SKM-1 (cell line): ENCODE data around the gene BOK.
"Not testable (repeated sequence)": the region's sequence is repeated elsewhere in the genome, so short reads cannot be mapped to it uniquely, and the experiment has no call there.

Source experiments
- DNase-seq: peaks from one replicate; lab custom pipeline; 2025; ENCODE audit not compliant: unreplicated experiment; lab: John Stamatoyannopoulos, UW

The BOK gene

DNA sequence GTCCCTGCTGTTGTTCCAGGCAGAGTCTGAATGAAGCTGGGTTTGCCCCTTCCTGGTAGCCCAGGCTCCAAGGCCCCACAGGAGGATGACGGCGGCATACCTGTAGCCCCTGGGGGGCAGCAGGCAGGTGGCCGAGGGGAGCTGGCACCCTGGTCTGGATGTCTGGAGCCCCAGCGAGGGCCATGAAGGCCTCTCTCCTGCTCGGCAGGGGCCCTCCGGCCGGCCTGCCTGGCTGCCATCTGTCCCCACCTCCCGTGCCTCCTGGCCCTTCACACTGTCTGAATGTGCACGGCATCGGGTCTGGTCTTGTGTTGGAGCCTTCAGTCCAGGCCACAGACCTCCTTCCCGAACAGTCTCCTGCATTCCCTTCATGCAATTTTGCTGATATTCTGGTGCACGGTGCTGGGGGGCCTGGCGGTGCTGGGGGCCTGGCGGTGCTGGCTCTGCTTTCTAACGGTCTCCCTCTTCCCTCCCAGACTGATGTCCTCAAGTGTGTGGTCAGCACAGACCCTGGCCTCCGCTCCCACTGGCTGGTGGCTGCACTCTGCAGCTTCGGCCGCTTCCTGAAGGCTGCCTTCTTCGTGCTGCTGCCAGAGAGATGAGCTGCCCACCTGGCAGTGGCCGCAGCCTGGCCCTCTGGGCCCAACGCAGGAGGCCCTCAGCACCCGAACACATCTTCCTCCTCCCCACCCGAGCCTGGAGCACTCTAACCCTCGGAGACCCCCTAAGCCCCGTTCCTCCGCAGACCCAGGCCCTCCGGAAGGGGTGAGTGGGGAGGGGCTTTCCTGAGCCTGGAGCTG lies 13.5 kb downstream of the BOK start:
- DNase-seq, result no peak

DNA sequence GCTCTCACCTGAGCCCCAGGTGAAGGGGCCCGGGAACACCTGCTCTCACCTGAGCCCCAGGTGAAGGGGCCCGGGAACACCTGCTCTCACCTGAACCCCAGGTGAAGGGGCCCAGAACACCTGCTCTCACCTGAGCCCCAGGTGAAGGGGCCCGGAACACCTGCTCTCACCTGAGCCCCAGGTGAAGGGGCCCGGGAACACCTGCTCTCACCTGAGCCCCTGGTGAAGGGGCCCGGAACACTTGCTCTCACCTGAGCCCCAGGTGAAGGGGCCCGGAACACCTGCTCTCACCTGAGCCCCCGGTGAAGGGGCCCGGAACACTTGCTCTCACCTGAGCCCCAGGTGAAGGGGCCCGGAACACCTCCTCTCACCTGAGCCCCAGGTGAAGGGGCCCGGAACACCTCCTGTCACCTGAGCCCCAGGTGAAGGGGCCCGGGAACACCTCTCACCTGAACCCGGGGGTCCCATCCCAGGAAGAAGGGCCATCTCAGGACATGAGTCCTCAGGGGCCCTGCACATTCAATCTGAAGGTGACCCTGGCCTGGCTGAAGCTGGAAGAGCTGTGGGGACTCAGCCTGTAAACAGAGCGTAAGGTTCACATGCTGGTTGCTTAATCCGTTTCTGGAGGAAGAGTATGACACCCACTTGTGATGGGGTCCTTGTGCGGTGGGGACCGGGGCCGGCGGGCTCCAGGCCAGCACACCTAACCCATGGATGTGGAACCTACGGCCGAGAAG lies 14.5 kb downstream of the BOK start:
- not testable (repeated sequence) for DNase-seq

DNA sequence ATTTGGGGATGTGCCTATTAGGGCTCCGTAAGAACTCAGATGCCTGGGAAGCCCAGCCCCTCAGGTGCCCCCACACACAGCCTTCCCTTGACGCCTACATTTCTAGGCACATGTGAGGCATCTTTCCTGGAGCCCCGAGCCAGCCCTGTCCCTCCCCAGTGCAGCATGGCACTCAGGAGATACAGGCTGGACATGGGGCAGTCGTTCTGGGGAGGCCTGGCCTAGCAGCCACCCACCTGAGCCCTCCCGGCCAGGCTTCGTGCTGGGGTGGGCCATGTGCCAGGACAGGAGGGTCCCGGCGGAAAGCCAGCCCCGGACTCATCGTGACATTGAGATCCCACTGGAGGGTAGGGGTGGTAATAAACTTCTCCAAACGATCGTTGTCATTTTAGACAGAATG lies 15.2 kb downstream of the BOK start:
- DNase-seq, result no peak

DNA sequence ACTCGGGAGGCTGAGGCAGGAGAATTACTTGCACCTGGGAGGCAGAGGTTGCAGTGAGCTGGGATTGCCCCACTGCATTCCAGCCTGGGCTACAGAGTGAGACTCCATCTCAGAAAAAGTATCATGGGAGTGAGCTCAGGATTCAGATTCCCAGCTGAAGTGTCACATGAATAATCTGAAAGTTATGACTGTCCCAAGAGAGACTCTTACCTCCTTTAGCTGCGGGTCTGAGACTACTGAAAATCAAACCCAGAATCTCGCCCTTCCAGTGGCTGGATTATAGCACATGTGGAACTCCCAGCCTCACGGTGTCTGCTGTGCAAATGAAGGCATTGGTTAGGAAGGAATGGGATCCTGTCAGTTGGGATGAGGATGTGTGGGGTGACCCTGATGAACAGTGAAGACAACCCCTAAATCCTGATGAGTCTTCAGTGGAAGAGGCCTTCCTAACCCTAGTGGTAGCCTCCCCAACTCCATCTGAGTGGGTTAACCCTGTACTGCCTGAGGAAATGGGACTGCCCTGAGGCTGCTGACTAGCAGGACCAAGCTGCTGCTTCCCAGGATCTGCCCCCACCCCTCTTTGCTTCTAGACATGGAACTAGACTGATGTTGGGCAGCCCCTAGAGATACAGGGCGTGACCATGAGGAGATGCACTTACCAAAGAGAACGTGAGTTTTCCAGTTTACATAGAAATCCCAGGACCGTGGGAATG lies 16.5 kb downstream of the BOK start:
- no peak for DNase-seq

DNA sequence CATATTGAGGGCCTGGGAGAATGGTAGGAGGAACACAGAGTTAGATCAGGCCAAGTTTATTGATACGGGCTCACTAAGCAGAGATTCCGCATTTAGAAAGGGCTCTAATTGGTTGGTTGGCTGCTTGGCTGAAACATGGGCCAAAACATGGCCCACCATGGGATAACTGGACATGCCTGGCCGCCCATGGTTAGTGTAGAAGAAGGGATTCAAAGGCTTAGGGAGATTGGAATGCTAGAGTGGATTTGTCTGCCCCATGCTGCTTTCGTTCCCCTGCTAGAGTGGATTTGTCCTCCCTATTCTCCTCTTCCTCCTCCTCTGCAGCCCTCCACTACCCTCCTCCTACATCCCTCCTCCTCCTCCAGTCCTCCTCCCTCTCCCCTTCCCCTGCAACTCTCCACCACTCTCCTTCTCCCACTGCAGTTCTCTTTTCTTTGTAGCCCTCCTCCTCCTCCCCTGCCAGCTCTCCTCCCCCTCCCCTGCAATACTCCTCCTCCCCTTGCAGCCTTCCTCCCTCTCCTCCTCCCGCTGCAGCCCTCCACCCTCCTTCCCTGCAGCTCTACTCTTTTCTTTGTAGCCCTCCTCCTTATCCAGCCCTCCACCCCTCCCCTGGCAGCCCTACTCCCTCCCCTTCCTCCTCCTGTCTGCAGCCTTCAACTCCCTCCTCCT lies 17.2 kb downstream of the BOK start:
- no peak for DNase-seq

DNA sequence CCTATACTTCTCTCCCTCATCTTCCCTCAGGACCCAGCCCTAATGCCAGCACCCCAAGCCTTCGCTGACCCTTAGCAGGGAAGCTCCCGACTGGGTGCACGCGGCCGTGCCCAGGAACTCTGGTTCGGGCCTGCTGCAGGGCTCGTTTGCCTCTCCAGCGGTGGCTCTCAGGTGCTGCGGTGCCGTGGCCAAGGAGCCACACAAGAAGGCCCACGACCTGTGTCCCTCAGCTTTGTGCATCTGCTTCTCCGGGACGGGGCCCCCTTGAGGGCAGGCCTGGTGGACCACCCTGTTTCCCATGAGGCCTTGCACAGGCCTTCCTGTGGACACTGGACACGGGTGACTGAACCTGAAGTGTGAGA lies 17.7 kb downstream of the BOK start:
- DNase-seq, result no peak

DNA sequence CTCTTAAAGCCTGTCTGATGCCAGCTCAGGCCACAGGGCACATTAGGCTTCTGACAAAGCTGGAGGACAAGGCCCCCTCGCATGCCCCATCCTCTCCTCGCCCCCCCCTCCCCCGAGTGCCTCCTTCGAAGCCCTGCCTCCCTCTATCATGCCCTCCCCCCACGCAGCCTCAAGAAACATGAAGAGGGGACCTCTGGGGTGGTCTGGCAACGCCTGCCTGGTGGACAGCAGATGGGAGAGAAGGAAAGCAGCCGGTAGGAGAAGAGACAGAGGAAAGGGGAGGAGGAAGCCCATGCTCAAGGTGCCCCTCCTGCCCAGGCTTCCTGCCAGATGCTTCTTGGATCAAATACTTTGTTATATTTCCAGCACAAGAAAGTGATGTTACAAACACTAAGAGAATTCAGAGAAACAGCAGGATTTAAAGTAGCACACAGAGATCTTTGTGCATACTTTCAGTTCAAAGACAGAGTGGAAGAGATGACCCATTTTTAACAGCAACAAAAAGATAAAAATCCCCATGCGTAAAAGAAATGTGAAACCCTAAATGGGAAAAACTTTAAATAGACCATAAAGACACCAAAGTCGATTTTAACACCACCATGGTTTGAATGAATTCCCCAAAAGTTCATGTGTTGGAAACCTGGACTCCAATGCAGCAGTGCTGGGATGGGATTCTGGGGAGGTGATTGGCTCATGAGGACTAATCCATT lies 19.0 kb downstream of the BOK start:
- no peak for DNase-seq

DNA sequence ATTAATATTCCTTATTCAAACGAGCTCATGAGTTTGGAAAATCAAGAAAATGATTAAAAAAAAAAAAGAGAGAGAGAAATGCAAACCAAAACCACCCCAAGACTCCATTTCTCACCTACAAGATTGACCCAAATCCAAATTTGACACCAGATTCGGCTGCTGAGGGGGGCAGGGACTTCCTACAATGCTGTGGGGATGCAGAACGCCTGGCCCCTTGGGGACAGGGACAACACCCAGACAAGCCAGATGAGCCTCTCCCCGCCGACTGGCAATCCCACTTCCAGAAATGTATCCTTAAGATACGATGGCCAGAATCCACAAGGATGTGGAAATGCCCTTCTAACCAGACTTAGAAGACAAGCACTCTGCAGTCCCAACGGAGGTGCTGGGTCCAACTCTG lies 20.7 kb downstream of the BOK start:
- no peak for DNase-seq

DNA sequence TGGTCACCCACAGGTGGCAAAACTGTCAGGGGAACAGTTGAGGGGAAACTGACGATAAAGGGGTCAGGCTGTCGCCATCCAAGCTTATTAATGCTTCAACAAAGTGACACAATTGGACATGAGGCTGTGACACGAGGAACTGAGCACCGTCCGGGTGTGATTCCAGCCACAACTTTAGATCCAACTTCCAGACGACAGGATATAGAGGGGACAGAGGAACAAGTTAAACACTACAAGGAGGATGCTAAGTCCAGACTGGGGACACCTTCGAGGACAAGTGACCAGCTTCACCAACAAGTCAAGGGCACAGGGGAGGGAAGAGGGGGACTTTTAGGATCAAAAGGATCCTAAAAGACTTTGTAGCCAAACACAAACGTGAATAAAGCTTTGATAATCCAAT lies 23.8 kb downstream of the BOK start:
- no peak for DNase-seq

DNA sequence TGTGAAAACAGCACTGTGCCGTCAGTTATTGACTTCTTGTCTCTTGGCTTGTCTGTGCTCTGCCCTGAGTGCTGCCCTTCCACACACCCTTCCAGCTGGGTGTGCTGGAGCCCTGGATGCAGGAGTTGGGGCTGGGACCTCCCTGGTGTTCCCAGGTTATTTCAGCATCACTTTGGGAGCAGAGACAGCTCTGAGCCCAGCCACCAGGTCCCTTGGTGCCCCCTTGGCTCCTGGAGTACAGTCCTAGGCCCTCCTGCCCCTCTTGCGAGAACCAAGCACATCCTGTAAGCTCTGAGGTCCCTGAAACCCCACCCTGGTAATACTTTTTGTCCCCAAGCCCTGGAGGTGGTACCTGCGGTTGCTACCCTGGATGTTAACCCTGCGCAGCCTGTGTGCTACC lies 24.3 kb downstream of the BOK start:
- DNase-seq, result no peak

DNA sequence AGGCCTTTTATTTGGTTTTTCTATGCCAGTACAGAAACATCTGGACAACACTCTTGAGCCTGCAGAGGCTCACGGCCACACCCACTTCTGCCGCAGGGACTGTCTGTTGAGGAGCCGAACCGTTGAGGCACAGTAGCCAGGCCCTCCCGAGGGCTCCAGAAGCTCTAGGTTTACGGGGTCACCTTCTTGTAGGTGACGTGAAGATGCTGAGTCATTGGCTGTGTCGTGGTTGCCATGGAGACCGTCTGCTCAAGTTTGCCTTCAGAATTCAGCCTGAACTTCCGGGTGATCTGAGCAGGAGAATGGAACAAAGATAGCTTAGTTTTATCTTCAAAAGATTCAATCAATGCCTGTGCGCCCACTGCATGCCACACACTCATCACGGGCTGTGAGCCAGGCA lies 25.9 kb downstream of the BOK start:
- DNase-seq, result no peak

DNA sequence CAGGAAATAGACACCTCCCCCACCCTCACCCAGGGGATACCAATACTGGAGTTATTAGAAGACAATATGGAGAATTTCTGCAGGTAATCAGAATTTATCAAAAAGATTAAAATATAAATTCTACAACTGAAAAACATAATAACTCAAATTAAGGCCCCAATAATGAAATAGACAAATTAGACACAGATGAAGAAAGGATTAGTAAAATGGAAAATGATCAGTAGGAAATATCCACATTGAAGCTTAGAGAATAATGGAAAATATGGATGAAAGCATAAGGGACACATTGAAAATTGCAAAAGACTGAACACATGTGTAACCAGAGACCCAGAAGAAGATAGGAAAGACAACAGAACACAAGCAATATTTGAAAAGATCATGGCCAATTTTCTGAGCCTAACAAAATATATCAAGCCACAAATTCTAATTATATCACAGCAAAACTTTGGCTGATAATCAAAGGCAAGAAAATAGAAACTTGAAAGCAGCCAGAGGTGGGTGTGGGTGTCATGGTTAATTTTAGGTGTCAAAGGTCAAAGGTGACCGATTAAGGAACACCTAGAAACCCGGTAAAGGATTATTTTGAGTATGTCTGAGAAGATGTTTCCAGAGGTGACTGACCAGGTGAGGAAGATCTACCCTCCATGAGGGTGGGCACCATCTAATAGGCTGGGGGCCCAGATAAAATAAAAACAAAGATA lies 28.2 kb downstream of the BOK start:
- no peak for DNase-seq

DNA sequence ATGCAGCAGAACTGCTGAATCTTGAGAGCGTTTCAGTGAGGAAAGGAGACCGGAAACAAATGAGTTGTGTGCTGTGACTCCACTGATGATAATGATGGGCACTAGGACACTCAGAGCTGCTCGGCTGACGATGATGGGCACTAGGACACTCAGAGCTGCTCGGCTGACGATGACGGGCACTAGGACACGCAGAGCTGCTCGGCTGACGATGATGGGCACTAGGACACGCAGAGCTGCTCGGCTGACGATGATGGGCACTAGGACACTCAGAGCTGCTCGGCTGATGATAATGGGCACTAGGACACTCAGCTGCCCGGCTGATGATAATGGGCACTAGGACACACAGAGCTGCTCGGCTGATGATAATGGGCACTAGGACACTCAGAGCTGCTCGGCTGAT lies 31.3 kb downstream of the BOK start:
- DNase-seq, result not testable (repeated sequence)

DNA sequence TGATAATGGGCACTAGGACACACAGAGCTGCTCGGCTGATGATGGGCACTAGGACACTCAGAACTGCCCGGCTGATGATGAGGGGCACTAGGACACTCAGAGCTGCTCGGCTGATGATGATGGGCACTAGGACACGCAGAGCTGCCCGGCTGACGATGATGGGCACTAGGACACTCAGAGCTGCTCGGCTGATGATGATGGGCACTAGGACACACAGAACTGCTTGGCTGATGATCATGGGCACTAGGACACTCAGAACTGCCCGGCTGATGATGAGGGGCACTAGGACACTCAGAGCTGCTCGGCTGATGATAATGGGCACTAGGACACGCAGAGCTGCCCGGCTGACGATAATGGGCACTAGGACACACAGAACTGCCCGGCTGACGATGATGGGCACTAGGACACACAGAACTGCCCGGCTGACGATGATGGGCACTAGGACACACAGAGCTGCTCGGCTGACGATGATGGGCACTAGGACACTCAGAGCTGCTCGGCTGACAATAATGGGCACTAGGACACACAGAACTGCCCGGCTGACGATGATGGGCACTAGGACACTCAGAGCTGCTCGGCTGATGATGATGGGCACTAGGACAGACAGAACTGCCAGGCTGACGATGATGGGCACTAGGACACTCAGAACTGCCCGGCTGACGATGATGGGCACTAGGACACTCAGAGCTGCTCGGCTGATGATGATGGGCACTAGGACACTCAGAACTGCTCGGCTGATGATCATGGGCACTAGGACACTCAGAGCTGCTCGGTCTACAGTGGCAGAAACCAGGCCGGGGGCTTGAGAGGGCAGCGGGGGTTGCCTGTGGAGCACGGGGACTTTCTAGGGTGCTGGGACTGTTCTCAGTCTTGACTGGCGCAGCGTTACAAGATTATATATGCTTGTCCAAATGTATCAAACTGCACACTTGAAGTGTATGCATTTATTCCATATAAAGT lies 32.2 kb downstream of the BOK start:
- DNase-seq, result not testable (repeated sequence)

DNA sequence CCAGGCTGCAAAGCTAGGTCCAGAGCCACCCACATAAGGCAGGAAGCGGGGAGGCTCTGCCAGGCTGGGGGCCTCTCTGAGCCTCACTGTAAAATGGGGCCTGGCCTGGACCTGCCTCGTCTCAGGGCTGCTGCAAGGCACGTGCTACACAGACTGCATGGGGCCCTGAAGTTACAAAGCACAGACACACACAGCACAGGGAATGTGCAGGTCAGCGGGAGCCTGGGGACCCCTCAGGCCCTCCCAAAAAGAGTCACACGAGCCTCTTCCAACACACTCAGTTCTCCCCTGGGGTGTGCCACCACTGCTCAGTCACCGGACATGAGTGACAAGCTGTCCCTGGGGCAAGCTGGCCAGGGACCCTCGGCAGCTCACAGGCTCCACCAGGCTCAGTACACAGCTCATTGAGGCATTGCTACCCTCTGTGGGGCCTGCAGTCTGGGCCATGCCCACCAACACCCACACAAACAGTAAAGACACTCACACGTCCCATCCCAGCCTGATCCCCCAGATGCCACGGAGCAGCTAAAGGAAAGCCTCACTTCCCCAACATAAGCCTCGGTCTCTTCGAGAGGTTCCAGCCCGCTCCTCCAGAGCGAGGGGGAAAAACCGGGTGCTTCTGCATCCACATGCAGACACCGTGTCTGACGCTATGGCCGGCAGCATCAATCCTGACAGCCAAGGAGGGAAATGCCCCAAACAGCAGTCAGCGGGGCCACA lies 33.7 kb downstream of the BOK start:
- no peak for DNase-seq

DNA sequence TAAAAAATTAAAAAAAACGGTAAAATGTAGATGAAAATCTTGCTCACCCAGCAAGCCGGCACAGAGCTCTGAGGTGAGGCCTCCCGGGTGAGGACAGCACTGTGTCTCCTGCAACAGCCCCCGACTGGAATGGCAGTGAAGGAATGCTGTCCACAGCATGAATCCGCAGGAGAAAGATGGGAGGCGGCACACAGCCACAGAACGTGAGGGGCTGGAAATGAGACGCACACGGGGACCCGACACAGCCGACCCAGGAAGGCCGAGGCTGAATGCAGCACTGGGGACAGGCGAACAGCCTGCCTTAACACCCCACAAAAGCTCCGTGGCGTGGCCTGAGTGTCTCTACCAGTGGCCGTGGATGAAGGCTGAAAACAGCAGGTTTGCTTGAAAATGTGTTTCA lies 34.7 kb downstream of the BOK start:
- no peak for DNase-seq

DNA sequence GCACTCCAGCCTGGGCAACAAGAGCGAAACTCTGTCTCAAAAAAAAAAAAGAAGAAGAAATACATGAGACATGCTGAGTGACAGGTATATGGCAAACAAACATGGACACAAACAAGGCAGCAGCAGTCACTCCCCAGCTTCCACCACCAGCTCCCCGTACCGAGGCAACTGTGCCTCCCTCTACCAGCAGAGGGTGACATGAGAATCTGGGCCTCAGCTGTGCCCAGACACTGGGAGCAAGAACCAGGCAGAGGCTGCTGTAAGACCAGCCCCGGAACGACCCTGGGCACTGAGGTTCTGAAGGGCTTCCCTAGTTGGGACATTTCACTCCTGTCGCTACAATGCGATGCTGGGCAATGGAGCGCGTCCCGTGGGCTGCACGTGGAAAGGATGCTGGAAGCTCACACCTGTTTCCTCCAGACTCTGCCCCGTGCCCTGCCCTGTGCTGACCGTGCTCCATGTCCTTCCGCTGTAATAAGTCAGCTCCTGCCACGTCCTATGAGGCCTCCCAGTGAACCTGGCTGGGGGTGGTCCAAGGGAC lies 37.1 kb downstream of the BOK start:
- DNase-seq, result no peak

DNA sequence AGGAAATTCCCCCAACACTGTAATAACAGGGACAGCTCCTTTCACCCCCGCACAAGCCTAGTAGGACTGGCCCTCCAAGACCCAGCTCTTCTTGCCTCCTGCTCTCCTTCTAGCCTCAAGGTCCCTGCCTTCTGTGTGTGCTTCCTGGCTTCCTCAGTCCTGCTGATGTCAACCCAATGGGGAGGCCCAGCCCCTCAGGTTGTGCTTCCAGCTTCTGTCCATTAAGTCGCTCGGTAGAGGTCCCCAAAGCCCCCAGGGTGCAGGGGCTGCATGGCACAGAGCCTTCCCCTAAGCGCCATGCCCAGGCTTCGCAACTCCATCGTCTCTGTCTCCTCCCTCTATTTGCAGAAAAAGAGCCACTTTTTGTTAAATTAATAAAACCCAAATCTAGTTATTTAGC lies 39.0 kb downstream of the BOK start:
- DNase-seq, result no peak
